ENCODE data around the gene PLPP4.

PLPP4 gene

GRCh38 chr10:120456626-120457430, at the start of gene PLPP4:
PLPP4 (plus strand) TSS chr10:120457227; CDS start chr10:120457306, 79 bp downstream.
- DNase-seq (ENCODE audit: low read depth in 1 of 2, low spot score in 1 of 2): no peak

- no peak for DNase-seq (ENCODE audit: low read depth in 1 of 2, low spot score in 1 of 2)
Observed at GRCh38 chr10:120409816-120410215, 47.2 kb upstream of the PLPP4 start.

- DNase-seq (ENCODE audit: low read depth in 1 of 2, low spot score in 1 of 2): no peak
Observed at GRCh38 chr10:120414946-120415345, 42.1 kb upstream of the PLPP4 start.

- no peak for DNase-seq (ENCODE audit: low read depth in 1 of 2, low spot score in 1 of 2)
Observed at GRCh38 chr10:120415709-120416330, 41.2 kb upstream of the PLPP4 start.

GRCh38 chr10:120420421-120420820, 36.6 kb upstream of the PLPP4 start:
- DNase-seq (ENCODE audit: low read depth in 1 of 2, low spot score in 1 of 2): no peak

- no peak for DNase-seq (ENCODE audit: low read depth in 1 of 2, low spot score in 1 of 2)
Observed at GRCh38 chr10:120421250-120421649, 35.8 kb upstream of the PLPP4 start.

GRCh38 chr10:120422457-120422856, 34.6 kb upstream of the PLPP4 start:
- no peak for DNase-seq (ENCODE audit: low read depth in 1 of 2, low spot score in 1 of 2)

- DNase-seq (ENCODE audit: low read depth in 1 of 2, low spot score in 1 of 2): no peak
Observed at GRCh38 chr10:120423431-120424197, 33.4 kb upstream of the PLPP4 start.

GRCh38 chr10:120424198-120424464, 32.9 kb upstream of the PLPP4 start:
- no peak for DNase-seq (ENCODE audit: low read depth in 1 of 2, low spot score in 1 of 2)

- no peak for DNase-seq (ENCODE audit: low read depth in 1 of 2, low spot score in 1 of 2)
Observed at GRCh38 chr10:120426306-120426705, 30.7 kb upstream of the PLPP4 start.

GRCh38 chr10:120428754-120429153, 28.3 kb upstream of the PLPP4 start:
- no peak for DNase-seq (ENCODE audit: low read depth in 1 of 2, low spot score in 1 of 2)

GRCh38 chr10:120429395-120429794, 27.6 kb upstream of the PLPP4 start:
- DNase-seq (ENCODE audit: low read depth in 1 of 2, low spot score in 1 of 2): no peak

GRCh38 chr10:120431251-120431651, 25.8 kb upstream of the PLPP4 start:
- DNase-seq (ENCODE audit: low read depth in 1 of 2, low spot score in 1 of 2): no peak

GRCh38 chr10:120432209-120432608, 24.8 kb upstream of the PLPP4 start:
- DNase-seq (ENCODE audit: low read depth in 1 of 2, low spot score in 1 of 2): no peak

GRCh38 chr10:120433141-120433540, 23.9 kb upstream of the PLPP4 start:
- DNase-seq (ENCODE audit: low read depth in 1 of 2, low spot score in 1 of 2): no peak

- no peak for DNase-seq (ENCODE audit: low read depth in 1 of 2, low spot score in 1 of 2)
Observed at GRCh38 chr10:120436439-120437112, 20.5 kb upstream of the PLPP4 start.

GRCh38 chr10:120437541-120437940, 19.5 kb upstream of the PLPP4 start:
- DNase-seq (ENCODE audit: low read depth in 1 of 2, low spot score in 1 of 2): no peak

GRCh38 chr10:120451968-120452367, 5.1 kb upstream of the PLPP4 start:
- DNase-seq (ENCODE audit: low read depth in 1 of 2, low spot score in 1 of 2): no peak

- no peak for DNase-seq (ENCODE audit: low read depth in 1 of 2, low spot score in 1 of 2)
Observed at GRCh38 chr10:120453319-120453718, 3.7 kb upstream of the PLPP4 start.

- no peak for DNase-seq (ENCODE audit: low read depth in 1 of 2, low spot score in 1 of 2)
Observed at GRCh38 chr10:120453886-120454285, 3.1 kb upstream of the PLPP4 start.

GRCh38 chr10:120455004-120455403, 2.0 kb upstream of the PLPP4 start:
- no peak for DNase-seq (ENCODE audit: low read depth in 1 of 2, low spot score in 1 of 2)

- no peak for DNase-seq (ENCODE audit: low read depth in 1 of 2, low spot score in 1 of 2)
Observed at GRCh38 chr10:120455606-120456005, 1.4 kb upstream of the PLPP4 start.
